Endothelial cell of umbilical vein (primary cell): ENCODE results near the gene RIC8B. TPM values are rescaled to one million over a fixed set of nuclear protein-coding genes. Genes with fewer than 3 reads are reported as not detected.

Source experiments
- BruUV-seq: library from RNA; stranded (reverse); fragments of 400-500 nt; replicated peaks from 2 replicates; lab custom pipeline; 2021; lab: Mats Ljungman, UMichigan
- CTCF ChIA-PET: fragments of 300-600, 350-600 bp; sonication (Branson Sonifier 250); formaldehyde crosslinking; loops from one replicate; lab custom pipeline; 2021; ENCODE audit warnings: antibody characterized with exemption, inconsistent platforms; lab: Charles Lee
- POLR2A ChIA-PET: fragments of 300-600, 350-600 bp; sonication (Branson Sonifier 250); formaldehyde crosslinking; loops from one replicate; lab custom pipeline; 2021; ENCODE audit warnings: antibody characterized with exemption, inconsistent platforms; lab: Charles Lee
- DNase-seq: peaks from one replicate; pipeline ENCODE4 v3.0.0-alpha.2; 2011; ENCODE audit warnings: low read depth, low spot score
- FAIRE-seq: peaks from 2 replicates; lab custom pipeline; 2011; peaks lifted over from hg19 to GRCh38; lab: Jason Lieb, UNC
- H2AFZ ChIP-seq: 2 replicates; pipeline ENCODE4 v1.6.0; 2012; ENCODE audit warnings: low read depth, low read length, control low read depth, inconsistent platforms
- H3K27ac ChIP-seq: 2 replicates; pipeline ENCODE4 v1.5.1; 2011; ENCODE audit warnings: low read depth, mild to moderate bottlenecking, control low read depth, low read length, moderate library complexity; ENCODE audit not compliant: insufficient read depth
- H3K27me3 ChIP-seq, 2 experiments: 2 replicates each; pipeline versions ENCODE4 v1.6.0 to v1.6.1; 2011; ENCODE audit warnings: low read length in 2 of 2, mixed read lengths in 1 of 2; ENCODE audit not compliant: control insufficient read depth in 2 of 2, insufficient read depth in 2 of 2
- H3K36me3 ChIP-seq, 2 experiments: 2 replicates in 1 of 2; 3 replicates in 1 of 2; pipeline ENCODE4 v1.5.1; 2011; ENCODE audit warnings: low read length in 2 of 2, mild to moderate bottlenecking in 1 of 2, moderate library complexity in 1 of 2; ENCODE audit not compliant: control insufficient read depth in 2 of 2, insufficient read depth in 2 of 2; ENCODE audit errors: extremely low read depth in 1 of 2
- H3K4me1 ChIP-seq: 3 replicates; pipeline ENCODE4 v1.5.1; 2011; ENCODE audit warnings: mild to moderate bottlenecking, low read length; ENCODE audit not compliant: control insufficient read depth, insufficient read depth; ENCODE audit errors: extremely low read depth
- H3K4me2 ChIP-seq: 2 replicates; pipeline ENCODE4 v1.6.1; 2011; ENCODE audit warnings: low read length, control low read depth, mixed read lengths; ENCODE audit not compliant: insufficient read depth
- H3K4me3 ChIP-seq, 3 experiments: fragments of 200-600 bp in 1 of 3; sonication (generic), shearing (Covaris generic) in 1 of 3; replicated peaks in 1 of 3; 2 replicates each; pipeline ENCODE4 v1.5.1; 2011 to 2016; ENCODE audit warnings: control low read depth in 3 of 3, low read length in 3 of 3, mild to moderate bottlenecking in 2 of 3, inconsistent platforms in 1 of 3, low read depth in 1 of 3, moderate library complexity in 1 of 3; ENCODE audit not compliant: insufficient read depth in 1 of 3
- H3K79me2 ChIP-seq: 2 replicates; pipeline ENCODE4 v1.6.0; 2012; ENCODE audit warnings: low read length, inconsistent platforms; ENCODE audit not compliant: control insufficient read depth, insufficient read depth
- H3K9ac ChIP-seq: replicated peaks from 2 replicates; pipeline ENCODE3; 2011; ENCODE audit warnings: low read length, control low read depth; ENCODE audit not compliant: insufficient read depth; ENCODE audit errors: extremely low read depth
- H3K9me1 ChIP-seq: replicated peaks from 3 replicates; pipeline ENCODE4 v1.6.0; 2011; ENCODE audit warnings: mild to moderate bottlenecking, low read length; ENCODE audit not compliant: control insufficient read depth, insufficient read depth; ENCODE audit errors: extremely low read depth
- H3K9me3 ChIP-seq: replicated peaks from 2 replicates; pipeline ENCODE4 v1.5.1; 2012; ENCODE audit warnings: low read length, inconsistent platforms; ENCODE audit not compliant: control insufficient read depth, insufficient read depth
- H4K20me1 ChIP-seq: replicated peaks from 2 replicates; pipeline ENCODE3; 2011; ENCODE audit warnings: mild to moderate bottlenecking, low read length; ENCODE audit not compliant: control insufficient read depth, insufficient read depth; ENCODE audit errors: extremely low read depth
- EZH2 ChIP-seq: IDR thresholded peaks from 2 replicates; pipeline ENCODE4 v1.6.1; 2012; ENCODE audit warnings: borderline replicate concordance, low read depth, mild to moderate bottlenecking, moderate library complexity, low read length, inconsistent platforms; ENCODE audit not compliant: severe bottlenecking
- FOS ChIP-seq: IDR thresholded peaks from 2 replicates; pipeline ENCODE4 v1.6.1; 2011; ENCODE audit warnings: mild to moderate bottlenecking, low read length, moderate library complexity, borderline replicate concordance; ENCODE audit not compliant: insufficient read depth
- GATA2 ChIP-seq: IDR thresholded peaks from 2 replicates; pipeline ENCODE4 v1.7.0; 2011; ENCODE audit warnings: low read depth, mild to moderate bottlenecking, moderate library complexity, mixed read lengths, low read length; ENCODE audit not compliant: insufficient read length, insufficient read depth
- JUN ChIP-seq: IDR thresholded peaks from 2 replicates; pipeline ENCODE4 v1.6.1; 2011; ENCODE audit warnings: borderline replicate concordance, low read depth; ENCODE audit not compliant: insufficient read length, insufficient read depth
- MAX ChIP-seq: IDR thresholded peaks from 2 replicates; pipeline ENCODE4 v1.6.1; 2011; ENCODE audit not compliant: insufficient read depth, insufficient read length
- MYC ChIP-seq: IDR thresholded peaks from one replicate; pipeline ENCODE4 v1.6.1; 2011; ENCODE audit warnings: mild to moderate bottlenecking, low read depth, low read length
- POLR2A ChIP-seq: IDR thresholded peaks from 2 replicates; pipeline ENCODE4 v1.6.1; 2012; ENCODE audit warnings: low read depth, mild to moderate bottlenecking, control low read depth, low read length
- POLR2AphosphoS5 ChIP-seq: IDR thresholded peaks from 2 replicates; pipeline ENCODE4 v1.6.1; 2012; ENCODE audit warnings: low read depth, mild to moderate bottlenecking, control low read depth, low read length, moderate library complexity; ENCODE audit not compliant: insufficient read depth
- dilution Hi-C: fragments of 300-500 bp; cut with MboI; formaldehyde crosslinking; loops from one replicate; pipeline ENCODE4 v1.15.0; 2019; ENCODE audit warnings: low sequenced_read_pairs; ENCODE audit not compliant: extremely low pct_ligation_motif_present
- intact Hi-C: fragments of 100-400 bp; cut with micrococcal nuclease; formaldehyde crosslinking; loops from one replicate; pipeline ENCODE4 v1.10.0; 2022
- polyA plus RNA-seq, 4 experiments: library from polyadenylated mRNA; depleted of rRNA in 3 of 4; stranded (reverse) in 3 of 4; unstranded in 1 of 4; fragments of >200 nt; gene quantifications; 2 replicates each; pipeline versions ENCODE4 v1.2.1 to v1.2.3, GENCODE V29; 2011 to 2012; ENCODE audit warnings: missing spikeins in 1 of 4
- total RNA-seq: library from RNA; stranded (reverse); gene quantifications from 2 replicates; pipeline ENCODE4 v1.2.3, GENCODE V29; 2021
- TF ChIP-seq, protein P1 (sequence below), 2 donors: IDR thresholded peaks; 1 replicate in 1 of 2; 2 replicates in 1 of 2; pipeline ENCODE4 v1.5.1; 2011; ENCODE audit warnings: low read length in 2 of 2, mild to moderate bottlenecking in 2 of 2, moderate library complexity in 2 of 2, control low read depth in 1 of 2, inconsistent platforms in 1 of 2, low read depth in 1 of 2; ENCODE audit not compliant: insufficient read depth in 1 of 2; ENCODE audit errors: extremely low read depth in 1 of 2

Gene RIC8B
- total and polyA plus RNA-seq, 2 donors (not counting 3 experiments of a cell fraction or from before 2014, with no cell fraction given), result 4.1 to 13.7 TPM

GRCh38 chr12:106892075-106892474 lies 117.6 kb downstream of the RIC8B start:
- DNase-seq (no peak), FAIRE-seq (no peak)
- dilution Hi-C loops (no loop called here), intact Hi-C loops (no loop called here)
- Histone ChIP-seq H3K9ac (no peak overlapping the region), H4K20me1 (no peaks in the 10 kb centered on the region), H3K9me1 (no peaks in the 10 kb centered on the region), H3K9me3 (no peaks in the 10 kb centered on the region), H2AFZ (no peak overlapping the region), H3K4me2 (no peak overlapping the region), H3K4me1 (no peaks in the 10 kb centered on the region), H3K36me3 (no peaks in the 10 kb centered on the region), H3K79me2 (no peaks in the 10 kb centered on the region), H3K4me3 (no peak overlapping the region), H3K27ac (no peak overlapping the region), H3K27me3 (no peaks in the 10 kb centered on the region)
- TF ChIP-seq POLR2A (no peak), MYC (no peak), JUN (no peak), POLR2AphosphoS5 (no peak), GATA2 (no peak), MAX (no peak), EZH2 (no peak), FOS (no peak)
- TF ChIP-seq, protein P1, sequence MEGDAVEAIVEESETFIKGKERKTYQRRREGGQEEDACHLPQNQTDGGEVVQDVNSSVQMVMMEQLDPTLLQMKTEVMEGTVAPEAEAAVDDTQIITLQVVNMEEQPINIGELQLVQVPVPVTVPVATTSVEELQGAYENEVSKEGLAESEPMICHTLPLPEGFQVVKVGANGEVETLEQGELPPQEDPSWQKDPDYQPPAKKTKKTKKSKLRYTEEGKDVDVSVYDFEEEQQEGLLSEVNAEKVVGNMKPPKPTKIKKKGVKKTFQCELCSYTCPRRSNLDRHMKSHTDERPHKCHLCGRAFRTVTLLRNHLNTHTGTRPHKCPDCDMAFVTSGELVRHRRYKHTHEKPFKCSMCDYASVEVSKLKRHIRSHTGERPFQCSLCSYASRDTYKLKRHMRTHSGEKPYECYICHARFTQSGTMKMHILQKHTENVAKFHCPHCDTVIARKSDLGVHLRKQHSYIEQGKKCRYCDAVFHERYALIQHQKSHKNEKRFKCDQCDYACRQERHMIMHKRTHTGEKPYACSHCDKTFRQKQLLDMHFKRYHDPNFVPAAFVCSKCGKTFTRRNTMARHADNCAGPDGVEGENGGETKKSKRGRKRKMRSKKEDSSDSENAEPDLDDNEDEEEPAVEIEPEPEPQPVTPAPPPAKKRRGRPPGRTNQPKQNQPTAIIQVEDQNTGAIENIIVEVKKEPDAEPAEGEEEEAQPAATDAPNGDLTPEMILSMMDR (IDR thresholded peaks at IDR 0.05; ENCODE audit: extremely low read depth in 1 of 2, insufficient read depth in 1 of 2, low read depth in 1 of 2, low read length in 2 of 2), result no peak
- no TSS peak for BruUV-seq
- ChIA-PET CTCF (interaction anchor here (0.6 to 1.8 kb wide), 6 partner anchors 8 to 534 kb away, joined by 3 to 6 read pairs (median 3); partner anchors contain the start of gene POLR3B), POLR2A (no interaction called here)
